NCI-H1105 (cell line): Measurements from ENCODE around the gene GALNTL6.
"Not testable (repeated sequence)": the region's sequence is repeated elsewhere in the genome, so short reads cannot be mapped to it uniquely, and the experiment has no call there.

Experiments
- DNase-seq: peaks from one replicate; lab custom pipeline; 2025; lab: John Stamatoyannopoulos, UW

GALNTL6 gene

DNA sequence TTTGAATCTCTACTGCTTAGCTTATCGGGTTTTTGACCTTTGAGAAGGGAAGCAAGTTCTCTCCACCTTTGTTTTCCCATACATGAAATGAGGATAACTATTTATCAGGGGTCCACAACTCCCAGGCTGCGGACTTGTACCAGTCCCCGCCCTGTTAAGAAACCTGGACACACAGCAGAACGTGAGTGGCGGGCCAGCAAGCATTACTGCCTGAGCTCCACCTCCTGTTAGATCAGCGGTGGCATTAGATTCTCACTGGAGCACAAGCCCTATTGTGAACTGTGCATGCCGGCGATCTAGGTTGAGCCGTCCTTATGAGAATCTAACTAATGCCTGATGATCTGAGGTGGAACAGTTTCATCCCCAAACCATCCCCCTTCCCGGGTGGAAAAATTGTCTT lies 579.5 kb downstream of the GALNTL6 start:
- no peak for DNase-seq

DNA sequence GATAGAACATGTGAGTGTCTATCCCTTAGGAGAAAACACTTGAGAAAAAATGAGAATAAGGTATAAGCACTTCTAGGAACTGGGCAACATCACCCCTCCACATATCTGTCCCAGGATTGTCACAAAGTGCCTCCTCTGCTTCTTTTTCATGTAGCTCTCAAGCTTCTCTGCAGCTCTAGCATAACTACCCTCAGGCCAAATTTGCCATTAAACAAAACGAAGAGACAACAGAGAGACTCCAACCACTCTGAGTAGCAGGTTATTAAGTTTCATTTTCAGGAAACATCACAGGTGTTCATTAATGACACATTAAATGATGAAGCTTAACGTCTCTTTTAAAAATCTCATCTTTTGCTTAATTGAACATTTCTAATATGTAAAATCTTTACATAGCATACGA lies 580.0 kb downstream of the GALNTL6 start:
- DNase-seq, result peak; percentile 4

DNA sequence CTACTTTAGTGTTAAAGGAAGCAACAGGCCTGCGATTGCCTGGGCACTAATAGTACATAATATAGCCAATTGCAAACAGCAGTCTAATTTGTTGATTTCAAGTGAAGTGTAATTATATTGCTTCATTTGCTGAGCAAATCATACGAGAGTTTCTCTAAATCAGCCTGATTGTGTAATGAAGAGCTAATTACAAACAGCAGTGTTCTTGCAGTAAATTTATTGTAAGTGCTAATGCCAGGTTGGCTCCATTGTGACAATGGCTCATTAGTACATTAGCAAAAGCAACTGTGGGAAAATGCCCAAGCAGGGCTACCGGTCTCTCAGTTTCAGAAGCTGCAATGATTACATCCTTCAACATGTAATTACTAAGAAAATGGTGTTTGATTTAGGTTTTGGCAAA lies 591.5 kb downstream of the GALNTL6 start:
- peak; percentile 86 for DNase-seq

DNA sequence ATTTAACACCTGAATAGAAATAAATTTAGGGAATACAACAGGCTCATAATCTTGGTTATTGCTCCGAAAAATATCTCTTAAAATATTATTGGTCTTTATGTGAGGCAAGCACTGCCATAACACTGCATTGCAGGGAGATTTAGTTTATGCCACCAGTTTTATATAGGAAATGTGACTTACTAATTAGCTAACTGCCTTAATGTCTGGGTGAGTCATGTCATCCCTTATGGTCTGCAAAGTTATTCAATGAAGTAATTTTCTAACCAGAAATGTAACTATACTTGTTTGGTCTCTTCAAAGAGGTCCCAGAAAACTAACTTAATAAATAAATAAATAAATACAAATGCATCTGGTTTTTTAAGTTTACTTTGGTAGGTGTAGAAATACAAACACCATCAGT lies 597.2 kb downstream of the GALNTL6 start:
- no peak for DNase-seq

DNA sequence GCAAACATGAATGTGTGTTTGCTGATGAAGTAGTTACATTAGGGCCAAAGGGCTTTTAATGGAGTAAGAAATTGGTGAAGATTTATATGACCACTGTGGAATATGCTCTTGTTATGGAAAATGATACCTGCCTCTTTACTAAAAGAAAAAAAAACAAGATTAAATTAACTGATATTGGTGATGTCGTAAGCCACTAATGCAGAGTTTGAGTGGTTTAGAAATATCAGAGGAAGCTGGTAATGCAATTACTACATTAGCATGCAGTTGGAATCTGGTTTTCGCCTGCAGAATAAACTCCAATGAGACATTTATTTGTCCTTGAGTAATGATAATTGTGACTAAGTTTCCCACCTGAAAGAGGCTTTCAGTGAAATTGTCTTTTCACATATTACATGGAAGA lies 597.9 kb downstream of the GALNTL6 start:
- peak; percentile 27 for DNase-seq

DNA sequence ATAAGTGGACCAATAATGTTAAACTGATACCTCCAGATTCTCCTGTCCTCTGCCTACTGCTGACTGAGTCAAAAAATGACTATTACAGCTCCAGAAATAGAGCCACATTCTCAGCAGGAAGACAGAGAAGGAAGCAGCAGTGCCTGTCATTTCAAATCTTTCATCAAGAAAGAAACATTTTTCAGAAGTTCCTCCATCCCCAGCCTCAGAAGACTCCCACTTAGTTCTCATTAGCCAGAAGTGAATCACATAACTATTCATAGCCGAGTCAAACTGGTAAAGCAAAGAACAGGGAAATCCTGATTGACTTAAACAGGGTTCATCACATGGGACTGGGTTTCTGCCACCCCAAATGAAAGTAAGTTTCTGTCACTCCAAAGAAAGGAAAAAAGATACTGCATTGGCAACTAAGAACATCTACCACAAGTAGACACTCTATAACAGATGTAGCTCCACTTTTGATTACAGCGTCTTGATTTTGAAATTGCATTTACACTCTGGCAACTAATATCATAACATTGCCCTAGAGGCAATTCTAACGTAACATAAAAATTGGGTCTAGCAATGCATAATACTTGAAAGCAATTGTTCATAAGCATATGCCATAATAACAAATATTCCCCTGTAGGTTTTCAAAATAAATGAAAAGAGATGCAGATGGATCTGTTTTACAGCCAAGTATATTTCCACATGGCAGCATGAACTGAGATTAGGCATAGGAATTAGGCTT lies 599.8 kb downstream of the GALNTL6 start:
- DNase-seq, result no peak

DNA sequence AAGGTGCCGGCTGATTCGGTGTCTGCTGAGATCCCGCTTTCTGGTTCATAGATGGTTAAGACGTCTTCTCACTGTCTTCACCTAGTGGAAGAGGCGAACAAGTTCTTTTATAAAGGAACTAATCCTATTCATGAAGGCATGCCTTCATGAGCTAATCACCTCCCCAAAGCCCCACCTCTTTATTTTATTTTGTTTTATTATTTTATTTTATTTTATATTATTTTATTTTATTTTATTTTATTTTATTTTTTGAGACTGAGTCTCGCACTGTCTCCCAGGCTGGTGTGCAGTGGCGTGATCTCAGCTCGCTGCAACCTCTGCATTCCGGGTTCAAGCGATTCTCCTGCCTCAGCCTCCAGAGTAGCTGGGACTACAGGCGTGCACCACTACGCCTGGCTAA lies 615.8 kb downstream of the GALNTL6 start:
- not testable (repeated sequence) for DNase-seq

DNA sequence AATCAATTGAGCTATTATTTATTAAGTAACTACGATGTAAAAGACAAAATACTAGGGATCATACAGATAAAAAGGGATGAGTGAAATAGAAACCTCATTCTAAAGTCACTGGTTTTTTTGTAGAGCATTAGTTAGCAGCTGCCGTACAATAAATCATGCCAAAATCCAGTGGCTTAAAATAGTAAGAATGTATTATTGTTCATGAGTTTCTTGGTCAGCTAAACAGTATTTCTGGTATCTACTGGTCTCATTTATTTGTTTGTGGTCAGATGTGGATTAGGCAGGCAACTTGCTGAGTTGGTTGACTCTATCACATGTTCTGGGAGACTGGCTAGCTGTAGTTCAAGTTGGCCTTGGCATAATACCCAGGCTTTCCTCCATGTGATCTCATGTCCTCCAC lies 667.3 kb downstream of the GALNTL6 start:
- DNase-seq, result no peak

DNA sequence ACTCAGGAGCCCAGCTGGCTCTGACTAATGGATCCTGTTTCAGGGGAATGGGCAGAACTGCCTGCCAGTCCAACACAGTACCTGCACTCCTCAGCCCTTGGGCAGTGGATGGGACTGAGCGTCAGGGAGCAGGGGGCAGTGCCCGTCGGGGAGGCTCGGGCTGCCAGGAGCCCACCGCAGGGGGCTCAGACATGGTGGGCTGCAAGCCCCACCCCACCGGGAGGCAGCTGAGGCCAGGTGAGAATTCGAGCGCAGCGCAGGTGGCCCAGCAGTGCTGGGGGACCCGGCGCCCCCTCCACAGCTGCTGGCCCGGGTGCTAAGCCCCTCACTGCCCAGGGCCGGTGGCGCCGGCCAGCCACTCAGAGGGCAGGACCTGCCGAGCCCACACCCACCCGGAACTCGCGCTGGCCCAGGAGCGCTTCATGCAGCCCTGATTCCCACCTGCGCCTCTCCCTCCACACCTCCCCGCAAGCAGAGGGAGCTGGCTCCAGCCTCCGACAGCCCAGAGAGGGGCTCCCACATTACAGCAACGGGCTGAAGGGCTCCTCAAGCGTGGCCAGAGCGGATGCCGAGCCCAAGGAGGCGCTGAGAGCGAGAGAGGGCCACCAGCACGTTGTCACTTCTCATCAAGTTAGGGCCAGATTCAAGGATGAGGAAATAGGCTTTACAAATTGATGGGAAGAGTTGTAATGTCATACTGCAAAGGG lies 668.8 kb downstream of the GALNTL6 start:
- no peak for DNase-seq

DNA sequence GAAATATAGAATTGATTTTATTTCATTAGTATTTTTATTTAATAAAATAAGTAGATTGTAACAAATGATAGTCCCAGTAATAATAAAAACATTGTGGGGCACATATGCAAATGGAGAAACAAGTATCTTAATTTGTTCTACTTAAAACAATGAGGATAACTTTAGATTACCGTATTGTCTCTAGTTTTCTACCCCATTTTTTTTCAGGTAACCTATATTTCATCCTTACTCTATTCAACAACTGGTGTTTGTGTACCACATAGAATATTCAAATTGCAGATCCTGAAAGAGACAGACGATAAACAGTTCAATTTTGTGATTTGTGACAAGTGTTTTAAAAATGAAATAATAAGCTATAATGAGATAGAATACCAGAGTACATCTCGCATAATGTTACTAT lies 671.8 kb downstream of the GALNTL6 start:
- no peak for DNase-seq

DNA sequence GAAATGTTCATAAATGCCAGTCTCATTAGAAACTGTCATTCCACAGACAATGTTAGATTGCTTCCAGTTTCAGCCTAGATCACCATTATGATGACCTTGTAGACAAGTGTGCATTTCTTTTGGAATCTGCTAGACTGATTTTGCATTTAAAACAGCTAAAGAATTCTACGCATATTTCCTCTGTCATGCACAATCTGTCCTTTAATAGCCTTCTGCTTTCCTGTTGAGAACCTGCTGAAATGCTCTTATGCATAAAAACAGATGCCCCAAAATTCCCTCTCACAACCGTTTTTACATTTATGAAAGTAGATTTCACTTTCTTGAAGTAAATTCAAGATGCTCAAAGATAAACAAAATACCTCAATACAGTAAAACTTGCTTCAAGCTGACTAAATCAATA lies 673.3 kb downstream of the GALNTL6 start:
- DNase-seq, result no peak

DNA sequence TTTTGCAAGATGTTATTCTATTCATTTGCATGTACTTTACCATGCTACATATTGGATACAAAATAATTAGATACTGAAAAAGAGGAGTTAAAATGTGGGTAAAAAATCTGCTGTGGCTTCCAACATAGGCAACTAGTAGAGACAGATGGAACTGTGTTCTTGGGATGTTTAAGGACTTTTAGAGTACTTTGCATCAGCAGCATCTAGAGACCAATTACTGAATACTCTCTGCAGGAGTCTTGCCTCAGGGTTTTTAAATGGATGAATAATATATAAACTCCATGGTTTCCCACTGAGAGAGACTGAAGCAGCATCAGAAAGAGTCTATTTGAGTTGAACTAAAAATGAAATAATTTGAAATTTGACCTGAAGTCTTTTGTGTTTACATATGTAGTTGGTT lies 676.7 kb downstream of the GALNTL6 start:
- no peak for DNase-seq

DNA sequence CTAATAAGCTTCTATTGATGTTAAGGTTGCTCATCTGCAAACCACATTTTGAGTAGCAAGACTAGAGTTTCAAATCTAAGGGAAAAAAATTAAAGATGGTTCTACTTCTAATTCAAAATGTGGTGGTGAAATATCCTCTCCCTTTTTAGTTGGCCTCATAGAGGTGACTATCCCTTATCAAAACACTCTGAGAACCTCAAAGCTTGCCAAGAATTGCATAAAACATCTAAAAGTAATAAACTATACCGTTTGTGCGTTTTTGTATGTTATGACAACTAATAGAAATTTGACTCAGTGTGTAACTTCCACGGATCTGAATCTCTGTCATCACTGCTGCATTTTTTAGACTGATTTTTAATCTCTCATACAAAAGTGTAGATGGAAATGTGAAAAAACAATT lies 682.6 kb downstream of the GALNTL6 start:
- DNase-seq, result no peak

DNA sequence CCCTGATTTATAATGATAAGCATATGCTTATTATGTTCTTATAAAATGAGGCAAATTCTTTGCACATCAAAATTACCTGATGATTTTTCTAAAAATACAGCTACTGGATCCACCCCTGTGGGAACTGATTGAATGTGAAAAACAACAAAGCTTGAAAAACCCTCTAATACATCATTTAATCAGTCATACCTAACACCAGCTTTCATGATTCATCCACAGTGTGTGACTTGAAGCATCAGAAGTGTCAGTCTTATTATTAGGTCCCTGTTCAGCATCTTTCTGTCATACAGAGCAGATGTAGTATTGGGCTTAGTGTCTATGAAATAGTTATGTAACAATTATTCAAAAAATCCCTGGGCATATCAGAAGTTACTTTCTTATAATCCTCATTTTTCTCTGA lies 684.1 kb downstream of the GALNTL6 start:
- DNase-seq, result no peak

DNA sequence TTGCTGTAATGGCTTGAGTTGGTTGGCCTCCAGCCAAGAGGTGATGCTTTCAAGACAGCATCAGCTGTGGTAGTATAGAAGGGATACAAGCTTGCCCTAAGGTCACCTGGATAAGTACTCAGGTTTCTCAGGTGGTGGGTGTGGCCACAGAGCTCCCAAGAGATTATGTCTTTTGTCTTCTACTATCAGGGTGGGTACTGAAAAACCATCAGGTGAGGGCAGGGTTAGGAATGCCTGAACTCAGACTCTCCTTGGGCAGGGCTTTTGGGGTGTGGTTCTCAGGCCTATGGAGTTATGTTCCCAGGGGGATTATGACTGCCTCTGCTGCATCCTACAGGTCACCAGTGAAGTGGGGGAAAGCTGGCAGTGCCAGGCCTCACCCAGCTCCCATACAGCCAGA lies 700.8 kb downstream of the GALNTL6 start:
- DNase-seq, result no peak

DNA sequence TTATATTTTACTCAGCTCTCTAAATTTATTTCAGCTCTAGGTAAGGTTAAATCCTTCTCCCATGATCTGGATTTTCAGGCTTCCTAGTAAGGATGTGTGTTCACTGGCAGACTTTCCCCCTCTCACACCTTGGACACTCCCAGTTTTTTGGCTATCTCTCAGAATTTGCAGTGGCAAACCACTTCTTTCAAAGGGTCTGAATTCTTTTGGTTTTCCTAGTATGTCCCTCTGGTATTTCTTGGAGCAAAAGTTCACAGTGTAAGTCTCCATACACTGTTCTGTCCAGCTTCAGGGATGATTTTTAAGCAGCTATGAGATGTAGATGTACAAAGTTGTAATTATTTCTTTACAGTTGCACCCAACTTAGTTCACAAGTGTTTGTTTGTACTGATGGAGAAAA lies 701.6 kb downstream of the GALNTL6 start:
- DNase-seq, result no peak

DNA sequence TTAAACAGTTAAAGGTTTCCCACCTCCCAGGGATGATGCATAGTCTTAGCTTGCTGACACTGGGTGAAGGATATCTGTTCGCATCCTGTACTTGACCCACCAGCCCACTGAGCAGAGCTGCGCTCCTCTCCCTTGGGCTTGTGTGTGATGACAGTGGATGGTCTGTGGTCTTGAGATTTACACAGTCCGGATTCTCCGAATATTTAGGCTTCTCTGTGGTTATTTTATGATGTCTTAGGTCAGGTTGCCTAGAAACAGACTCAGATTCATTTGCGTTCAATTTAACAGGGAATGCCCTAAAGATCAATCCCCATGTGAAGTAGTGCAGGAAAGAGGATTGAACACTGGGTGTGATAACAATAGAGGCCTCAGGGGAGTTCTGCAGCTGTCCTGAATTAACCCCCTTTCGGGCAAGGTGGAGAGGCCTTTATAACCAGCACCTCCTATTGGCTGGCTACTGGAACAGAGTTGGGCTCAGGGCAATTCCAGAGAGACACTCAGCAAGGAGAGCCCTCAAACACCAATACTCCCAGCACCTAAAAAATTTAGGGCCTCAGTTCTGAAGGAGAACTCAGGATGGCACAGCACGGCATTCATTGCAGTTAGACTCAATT lies 702.2 kb downstream of the GALNTL6 start:
- DNase-seq, result no peak

DNA sequence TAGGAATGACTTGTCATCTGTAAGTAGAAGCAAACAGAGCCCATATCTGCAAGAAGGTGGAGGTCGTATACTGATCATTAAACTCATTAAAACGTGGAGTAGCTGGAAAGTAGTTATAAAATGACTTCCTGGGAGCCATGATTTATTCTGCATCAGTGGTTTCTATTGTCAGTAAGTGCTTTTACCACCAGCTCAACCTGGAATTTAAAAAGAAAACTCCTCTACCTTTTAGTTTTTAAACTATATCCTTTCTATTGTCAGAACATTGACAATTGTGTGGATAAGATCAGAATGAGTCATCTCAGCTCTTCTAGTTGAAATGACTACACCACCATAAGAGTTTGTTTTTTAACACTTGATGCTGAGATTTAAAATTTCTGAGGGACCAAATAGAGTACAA lies 704.2 kb downstream of the GALNTL6 start:
- DNase-seq, result peak; percentile 21

DNA sequence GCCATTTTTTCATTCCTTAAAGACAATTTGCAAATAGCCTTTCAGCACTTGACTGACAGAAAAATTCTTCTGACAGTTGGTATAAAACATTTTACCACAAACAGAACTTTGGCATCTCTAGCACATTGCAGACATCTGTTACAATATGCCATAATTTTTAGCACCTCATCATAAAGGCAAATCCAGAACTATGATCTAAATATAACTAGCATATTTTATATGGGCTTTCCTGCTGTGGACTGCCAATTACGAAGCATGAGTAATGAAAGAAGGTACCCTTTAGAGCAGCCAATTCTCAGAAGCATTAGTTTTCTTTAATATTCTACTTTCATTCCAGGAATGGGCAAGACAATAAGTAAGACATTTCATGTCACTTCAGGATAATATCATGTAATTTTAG lies 708.0 kb downstream of the GALNTL6 start:
- no peak for DNase-seq

DNA sequence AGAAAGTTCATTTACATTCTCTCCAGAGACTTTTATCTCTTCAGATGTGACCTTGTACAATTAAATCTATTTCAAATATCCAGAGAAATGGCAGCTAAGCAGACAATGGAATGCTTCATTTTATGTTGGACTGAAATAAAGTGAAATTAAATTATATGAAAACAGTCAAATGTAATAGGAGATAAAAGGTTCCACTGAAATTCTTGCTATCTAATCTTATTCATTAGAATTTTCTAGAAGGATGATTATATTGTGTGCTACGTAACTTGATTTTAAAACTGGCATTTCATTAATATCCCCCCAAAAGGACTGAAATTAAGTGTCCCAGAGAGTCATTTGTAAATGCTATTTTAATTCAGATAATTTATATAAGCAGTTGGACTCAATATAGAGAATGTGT lies 708.5 kb downstream of the GALNTL6 start:
- no peak for DNase-seq

DNA sequence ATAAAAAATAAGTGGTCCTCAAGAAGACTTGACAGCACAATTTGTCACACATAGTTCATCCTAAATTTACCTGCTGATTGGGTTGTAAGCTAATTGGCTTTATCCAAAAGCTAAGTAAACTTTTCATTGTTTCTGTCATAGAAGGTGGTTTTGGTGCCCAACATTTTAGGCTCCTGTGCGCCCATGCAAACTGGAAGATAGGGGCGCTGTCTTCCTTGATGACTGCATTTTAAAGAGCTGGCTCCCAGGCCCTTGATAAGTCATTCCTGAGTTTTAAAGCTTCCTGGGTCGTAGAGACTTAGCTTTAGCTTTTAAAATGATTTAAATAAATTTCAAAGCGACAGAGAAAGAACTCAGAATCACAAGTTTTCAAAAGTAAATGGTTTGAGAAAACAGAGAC lies 730.0 kb downstream of the GALNTL6 start:
- DNase-seq, result no peak

DNA sequence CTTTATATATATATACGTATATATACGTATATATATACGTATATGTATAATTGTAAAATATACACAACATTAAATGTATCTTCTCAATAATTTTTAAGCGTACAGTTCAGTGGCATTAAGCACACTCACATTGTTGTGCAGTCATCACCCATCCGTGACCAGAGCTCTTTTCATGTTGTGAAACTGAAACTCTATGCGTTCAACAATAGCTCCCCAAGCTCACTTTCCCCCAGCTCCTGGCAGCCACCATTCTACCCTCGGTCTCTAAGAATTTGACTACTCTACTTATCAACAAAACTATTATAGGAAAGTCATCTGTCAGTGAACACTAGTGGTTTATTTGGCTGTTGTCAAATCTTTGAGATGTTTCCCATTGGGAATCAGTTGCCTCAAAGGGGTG lies 733.6 kb downstream of the GALNTL6 start:
- no peak for DNase-seq

DNA sequence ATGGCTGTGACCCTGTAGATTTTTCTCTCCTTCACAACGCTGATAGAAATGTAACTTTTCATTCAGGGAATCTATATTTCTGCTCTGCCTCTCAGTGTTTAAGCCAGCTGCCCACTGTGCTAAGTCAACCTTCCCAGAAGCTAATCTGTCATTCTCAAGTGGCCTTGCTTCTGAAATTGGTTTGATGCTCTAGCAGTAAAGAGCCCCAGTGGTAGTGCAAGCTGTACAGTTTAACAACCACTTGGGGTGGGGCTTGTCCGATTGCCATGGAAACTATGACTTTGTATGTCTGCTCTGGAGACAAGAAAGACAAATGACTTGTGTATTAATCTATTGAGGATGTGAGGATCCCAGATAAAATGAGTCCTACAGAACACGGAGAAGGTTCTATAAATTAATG lies 734.5 kb downstream of the GALNTL6 start:
- DNase-seq, result peak; percentile 35

DNA sequence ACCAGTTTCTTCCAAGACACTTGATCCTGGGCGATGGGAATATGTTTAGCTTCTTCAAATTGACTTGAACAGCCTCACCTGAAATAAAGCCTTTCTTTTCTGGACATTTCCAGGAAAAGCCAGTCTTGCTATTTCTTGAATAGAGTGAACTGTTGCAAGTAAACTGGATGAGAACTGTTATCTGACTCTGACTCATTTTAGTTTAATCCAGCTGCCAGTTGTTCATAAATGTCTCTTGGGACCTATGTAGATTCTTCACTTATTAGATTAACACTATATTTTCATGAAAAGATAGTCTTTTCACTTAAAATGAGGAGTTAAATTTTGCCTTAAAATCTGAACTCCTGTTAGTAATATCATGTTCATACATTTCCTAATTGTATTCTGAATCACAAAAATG lies 740.0 kb downstream of the GALNTL6 start:
- DNase-seq, result no peak
